ENCODE data around the gene TOP3B.
"Not testable (repeated sequence)": the region's sequence is repeated elsewhere in the genome, so short reads cannot be mapped to it uniquely, and the experiment has no call there.

TOP3B gene

DNA sequence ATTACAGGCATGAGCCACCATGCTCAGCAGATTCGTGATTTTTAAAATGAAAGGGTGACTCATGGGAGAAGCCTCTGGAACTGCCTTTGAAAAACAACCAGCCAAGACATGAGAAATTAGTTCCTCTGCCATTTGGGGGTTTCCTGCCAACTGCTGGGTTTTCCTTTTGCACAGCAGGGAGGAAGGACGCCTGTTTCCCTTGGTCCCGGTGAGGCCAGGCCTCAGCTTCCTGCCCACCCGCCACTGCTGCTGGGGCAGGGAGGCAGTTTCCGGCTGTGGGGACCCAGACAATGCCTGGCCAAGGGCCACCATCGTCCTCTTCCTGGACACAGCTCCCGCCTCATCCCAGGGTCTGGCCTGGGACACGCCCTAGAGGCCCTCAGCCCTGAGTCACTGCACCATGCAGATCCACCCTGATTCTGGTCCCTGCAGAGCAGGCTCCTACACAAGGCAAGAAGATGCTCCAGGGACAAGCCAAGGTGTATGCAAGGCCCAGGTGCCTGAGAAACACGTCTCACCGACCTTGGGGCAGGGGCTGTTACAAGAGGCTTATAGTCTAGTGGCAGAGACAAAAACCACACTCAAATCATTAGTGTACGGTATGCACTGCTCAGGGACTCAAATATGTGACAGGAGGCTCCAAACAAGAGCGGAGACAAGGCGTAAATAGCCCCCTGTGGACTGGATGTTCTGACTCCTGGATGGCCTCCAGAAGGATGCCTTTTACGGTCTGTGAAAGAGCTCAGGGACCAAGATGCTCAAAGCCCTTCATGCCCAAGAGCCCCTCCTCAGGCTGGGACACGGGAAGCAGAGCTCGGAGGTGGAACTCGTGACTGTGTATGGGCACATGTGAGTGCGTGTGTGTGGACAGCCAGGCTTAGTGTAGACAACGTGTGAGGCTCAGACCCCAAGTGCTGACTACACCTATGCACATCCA is 39.9 kb downstream of the TOP3B start:
- DNase-seq, result peak; percentile 28

DNA sequence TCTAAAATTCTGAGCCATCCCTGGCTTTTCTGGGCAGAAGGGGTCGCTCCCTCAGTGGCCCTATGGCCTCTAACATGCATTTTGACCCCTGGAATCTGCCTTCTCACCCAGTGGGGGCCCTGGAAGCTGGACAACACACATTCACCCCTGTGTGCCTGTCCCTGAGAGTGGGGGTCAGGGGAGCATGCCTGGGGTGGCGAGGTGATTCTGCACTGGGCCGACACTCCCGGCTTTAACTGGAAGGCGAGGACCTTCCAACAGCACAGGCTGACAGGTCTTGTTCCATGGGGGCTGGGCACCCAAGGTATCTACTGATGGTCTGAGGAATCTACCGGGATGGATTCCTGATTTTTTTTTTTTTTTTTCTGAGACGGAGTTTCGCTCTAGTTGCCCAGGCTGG is 40.7 kb downstream of the TOP3B start:
- no peak for DNase-seq

DNA sequence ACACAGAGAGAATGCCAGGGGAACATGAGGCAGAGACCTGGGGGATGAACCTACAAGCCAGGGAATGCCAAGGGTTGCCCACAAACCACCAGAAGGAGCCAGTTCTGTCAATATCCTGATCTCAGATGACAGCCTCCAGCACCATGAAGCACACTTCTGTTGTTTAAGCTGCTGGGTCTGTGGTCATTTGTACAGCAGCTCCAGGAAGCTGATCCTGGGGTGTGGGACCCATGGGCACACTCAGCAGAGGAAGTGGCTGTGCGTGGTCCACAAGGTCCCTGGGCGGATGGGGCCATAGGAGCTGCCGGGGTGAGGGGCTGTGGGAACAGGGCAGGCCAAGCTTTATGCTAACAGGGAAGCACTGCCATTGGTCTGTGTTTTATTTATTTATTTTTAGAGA is 42.1 kb downstream of the TOP3B start:
- no peak for DNase-seq

DNA sequence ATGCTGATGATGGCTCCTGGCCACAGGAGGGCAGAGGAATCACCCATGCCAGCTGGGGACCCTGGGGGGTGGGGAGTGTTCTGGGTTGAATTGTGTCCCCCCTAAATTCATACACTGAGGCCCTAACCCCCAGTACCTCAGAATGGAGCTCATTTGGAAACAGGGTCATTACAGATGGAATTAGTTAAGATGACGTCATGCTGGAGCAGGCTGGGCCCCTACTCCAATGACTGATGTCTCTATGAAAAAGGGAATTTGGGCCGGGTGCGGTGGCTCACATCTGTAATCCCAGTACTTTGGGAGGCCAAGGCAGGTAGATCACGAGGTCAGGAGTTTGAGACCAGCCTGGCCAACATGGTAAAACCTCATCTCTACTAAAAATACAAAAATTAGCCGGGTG is 42.7 kb downstream of the TOP3B start:
- not testable (repeated sequence) for DNase-seq

DNA sequence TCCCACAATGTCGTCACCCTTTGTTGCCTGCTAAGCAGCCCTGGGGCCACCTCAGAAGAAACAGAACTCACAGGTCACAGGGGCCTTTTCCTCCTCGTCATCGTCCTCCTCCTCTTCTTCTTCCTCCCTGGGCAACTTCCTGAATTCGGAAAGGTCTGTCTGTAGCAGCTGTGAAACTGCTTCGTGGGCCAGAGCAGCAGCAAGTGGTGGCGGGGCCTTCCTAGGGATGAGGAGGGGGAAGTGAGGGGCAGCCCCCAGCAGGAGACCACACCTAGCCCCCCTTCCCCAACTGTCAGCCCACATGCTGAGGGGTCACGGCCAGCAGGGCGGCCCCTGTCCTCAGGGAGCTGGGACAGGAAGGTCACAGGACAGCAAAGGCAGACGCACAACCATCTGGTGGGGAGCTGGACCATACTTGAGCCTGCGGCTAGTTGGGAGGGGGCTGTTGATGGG is 43.1 kb downstream of the TOP3B start:
- no peak for DNase-seq

DNA sequence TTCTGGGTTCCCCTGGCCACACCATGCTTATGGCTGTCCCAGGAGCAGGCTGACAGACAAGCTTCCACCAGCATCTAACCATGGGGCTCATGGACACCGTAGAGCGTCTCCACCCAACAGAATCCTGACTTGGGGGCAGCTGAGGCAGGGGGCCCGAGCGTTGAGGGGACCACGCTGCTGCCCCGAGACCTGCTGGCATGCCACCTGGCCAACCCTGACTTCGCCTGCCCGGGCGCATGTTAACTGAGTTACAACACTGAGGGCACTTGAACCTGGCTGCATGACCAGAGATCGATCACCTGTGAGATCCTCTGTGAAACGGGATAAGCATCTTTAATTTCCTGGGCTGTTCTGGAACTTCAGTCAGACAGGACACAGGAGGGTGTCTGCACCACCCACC is 43.7 kb downstream of the TOP3B start:
- no peak for DNase-seq

DNA sequence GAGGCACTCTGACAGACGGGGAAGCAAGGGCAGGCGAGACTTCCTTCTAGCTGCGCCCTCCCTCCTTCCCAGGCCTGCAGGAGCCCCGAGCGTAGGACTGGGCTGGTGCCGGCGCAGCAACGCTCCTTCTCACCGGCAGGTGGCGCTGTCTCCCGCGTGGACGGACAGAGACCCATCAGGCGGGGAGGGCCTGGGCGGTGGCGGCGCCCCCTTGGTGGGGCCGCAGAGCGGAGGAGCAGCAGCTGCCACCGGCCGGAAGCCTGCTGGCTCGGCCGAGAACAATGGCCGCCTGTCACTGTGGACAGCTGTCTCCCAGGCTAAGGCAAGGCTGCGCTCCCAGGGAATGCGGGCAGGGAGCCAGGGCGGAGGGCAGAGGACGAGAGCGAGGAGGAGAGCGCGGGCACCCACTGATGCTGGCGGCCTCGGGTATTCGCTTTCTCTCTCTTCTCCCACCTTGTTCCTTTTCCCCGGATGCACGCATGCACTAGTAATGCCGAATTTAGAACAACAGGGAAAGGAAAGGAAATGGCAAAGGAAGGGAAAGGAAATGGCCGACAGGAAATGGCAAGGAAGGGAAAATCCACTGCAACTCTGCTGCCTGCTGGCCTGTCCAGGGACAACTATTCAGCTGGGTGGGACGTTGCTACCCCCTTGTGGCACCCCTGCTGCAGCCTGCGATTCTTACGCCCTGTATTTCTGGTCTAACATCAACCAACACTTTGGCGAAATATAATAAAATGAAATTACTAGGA is 44.3 kb downstream of the TOP3B start:
- DNase-seq, result peak; percentile 95

DNA sequence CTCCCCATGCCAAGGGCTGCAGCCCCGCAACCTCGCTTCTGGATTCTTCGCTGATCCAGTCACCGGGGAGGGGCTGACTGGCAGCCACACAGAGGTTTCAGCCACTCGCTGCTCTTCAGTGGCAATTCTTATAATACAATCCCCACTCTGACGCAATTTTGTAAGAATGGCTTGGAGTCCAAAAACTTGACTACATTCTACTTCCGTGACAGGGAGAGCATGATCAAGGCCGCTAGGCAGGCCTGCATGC is 44.8 kb downstream of the TOP3B start:
- DNase-seq, result no peak

DNA sequence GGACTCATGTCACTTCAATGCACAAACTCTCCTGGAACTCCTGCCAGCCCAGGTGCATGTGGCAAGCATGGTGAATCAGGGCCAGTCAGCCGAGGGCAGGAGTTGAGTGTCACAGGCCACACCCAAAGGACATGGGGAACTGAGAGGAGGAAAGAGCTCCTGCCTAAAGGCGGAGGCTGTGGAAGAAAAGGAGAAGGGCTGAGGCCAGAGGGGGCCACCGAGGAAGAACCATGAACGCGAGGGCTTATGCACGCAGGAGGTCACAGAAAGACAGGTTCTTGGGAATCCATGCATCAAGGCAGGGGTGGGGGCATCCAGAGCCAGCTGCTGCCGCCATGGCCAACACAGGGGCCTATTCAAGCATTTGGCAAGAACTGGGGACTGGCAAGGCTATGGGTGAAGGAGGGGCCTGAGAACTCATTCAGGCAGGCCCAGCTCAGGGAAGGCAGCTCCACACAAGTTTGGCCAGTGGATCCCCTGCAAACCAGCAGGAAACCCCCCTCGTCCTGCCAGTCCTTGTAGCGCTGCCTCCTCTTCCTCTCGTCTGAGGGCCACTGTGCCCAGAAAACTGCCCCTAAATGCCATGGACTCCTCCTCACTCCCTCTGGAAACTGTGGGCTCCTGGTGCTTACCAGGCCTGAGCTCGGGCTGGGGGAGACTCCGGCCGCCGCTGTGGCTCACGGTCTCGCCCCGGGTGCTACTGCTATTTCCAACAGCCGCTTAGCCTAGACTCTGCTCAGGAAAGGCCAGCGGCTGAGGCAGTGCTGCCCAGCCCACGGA is 45.4 kb downstream of the TOP3B start:
- DNase-seq, result no peak

DNA sequence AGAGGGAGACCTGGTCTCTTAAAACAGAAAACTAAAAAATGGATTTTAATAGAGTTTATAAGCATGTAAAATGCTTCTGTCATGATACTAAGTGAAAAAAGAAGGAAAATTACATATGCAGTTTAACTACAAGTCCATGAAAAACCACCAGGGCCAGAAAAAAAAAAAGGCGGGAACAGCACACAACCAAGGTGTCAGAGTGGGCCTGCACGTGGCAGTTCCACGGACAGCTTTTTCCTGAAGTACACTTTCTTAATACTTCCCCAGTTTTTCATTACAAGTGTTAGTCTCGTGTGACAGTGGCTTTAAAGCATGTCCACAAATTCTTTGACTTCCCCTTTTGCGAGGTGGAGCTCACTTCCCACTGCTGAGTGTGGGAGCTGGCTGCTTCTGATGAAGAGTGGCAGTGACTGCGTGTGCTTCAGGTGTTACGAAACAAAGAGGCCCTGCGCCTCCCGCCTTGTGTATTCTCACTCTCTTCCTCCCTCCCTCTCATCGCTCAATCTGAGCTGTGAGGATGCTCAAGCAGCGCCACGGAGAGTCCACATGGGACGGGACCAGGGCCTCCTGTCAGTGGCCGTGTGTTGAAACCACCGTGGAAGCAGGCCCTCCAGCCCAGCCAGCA is 46.3 kb downstream of the TOP3B start:
- no peak for DNase-seq

DNA sequence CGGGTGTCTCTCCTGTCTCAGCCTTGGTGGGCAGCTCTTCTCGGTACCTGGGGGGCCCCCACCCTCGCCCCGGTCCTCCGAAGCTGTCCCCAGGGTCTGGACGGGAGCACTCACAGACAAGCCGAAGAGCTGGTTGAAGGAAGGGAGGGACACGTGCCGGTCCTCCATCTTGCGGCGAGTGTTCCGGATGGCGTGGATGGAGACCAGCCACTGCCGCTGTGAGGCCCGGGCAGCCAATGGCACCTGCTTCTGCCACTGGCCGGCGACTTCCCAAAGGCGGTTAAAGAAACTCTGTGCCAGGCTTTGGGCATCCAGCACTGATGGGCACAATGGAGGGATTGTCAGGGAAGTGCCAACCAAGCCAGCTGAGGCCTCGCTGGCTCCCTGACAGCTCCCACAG is 48.7 kb downstream of the TOP3B start:
- DNase-seq, result no peak

DNA sequence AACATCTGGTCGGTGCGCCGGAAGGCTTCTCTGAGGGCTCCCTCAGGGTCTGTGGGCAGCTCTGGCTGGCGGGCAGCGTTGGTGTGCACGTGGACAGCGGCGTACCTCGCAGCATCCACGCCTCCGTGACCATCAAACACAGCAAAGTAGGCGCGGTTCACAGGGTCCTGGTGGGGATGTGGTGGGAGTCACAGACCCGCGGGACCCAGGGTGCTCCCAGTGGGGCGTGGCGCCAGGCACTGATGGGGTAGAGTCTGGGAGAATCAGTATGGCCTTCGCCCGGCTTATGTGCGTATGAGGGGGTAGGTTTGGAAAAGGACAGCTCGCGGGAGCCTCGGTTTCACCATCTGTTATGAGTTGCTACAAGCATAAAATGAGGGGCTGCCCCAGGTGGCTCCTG is 49.2 kb downstream of the TOP3B start:
- DNase-seq, result no peak

DNA sequence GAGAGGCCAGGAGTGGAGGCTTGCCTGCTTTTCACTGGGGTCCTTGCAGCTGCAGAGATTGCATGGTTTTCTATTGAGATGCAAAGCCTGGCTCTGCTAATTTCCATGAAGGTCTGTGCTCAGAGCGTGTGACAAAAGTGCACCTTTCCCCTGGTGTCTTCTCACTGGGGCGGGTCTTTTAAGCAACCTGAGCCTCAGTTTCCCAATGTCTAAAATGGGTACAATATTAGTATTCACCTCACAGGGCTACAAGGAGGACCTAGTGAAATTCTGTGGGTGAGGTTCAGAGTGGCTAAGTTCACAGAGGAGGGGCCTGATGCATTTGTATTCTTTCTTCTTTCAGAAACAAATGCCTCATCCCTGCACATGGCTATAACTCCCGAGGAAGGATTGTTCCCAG is 50.2 kb downstream of the TOP3B start:
- no peak for DNase-seq

DNA sequence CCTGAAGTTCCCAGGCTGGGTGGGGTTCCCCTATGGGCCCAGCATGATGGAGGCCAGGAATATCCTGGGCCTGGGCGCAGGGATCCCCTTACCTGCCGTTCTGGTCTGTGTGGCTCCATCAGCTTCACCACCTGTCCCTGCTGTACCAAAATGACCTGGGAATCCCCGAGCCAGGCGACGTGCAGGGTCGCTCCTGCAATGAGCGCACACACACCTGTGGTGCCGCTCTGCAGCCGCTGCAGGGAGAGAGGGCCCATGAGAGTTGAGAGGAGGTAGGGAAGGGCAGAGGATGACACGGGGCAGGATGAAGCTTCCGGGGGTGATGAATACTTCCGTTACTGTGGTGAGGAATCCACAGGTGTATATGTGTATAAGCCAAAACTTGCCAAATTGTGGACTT is 51.5 kb downstream of the TOP3B start:
- DNase-seq, result no peak

DNA sequence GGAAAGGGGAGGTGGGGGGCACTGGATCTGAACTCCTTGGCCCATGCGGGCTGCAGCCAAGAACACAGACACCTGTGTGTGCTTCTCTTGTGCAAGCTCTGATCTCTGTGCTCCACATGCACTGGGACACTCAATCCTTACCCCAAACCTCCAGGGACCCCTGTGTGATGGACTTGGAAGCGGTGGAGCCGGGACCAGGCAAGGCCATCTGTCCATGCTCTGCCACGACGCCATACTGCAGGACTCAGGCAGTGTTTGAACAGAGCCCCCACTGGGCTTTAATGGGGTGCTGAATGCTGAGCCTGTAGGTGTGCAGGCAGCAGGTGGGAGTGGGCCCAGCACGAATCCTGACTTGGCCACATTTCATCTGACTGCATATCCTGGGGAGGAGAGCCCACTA is 53.3 kb downstream of the TOP3B start:
- DNase-seq, result no peak

DNA sequence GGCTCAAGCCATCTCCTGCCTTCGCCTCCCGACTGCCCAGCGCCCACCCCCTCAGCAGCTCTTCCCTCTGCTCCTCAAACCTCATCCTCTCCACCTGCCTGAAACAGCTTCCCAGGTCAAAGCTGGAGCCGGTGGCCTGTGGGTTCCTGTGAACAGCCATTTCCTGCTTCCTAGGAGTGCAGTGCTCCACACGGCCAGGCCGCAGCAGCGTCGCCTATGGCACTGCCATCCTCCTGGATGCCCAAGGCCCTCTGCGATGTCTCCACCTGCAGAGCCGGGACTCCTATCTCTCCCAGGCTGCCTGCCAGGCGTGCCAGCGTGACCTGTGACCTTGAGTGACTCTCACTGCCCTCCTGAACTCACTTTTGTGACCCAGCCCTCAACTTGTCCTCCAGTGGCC is 54.5 kb downstream of the TOP3B start:
- DNase-seq, result no peak

DNA sequence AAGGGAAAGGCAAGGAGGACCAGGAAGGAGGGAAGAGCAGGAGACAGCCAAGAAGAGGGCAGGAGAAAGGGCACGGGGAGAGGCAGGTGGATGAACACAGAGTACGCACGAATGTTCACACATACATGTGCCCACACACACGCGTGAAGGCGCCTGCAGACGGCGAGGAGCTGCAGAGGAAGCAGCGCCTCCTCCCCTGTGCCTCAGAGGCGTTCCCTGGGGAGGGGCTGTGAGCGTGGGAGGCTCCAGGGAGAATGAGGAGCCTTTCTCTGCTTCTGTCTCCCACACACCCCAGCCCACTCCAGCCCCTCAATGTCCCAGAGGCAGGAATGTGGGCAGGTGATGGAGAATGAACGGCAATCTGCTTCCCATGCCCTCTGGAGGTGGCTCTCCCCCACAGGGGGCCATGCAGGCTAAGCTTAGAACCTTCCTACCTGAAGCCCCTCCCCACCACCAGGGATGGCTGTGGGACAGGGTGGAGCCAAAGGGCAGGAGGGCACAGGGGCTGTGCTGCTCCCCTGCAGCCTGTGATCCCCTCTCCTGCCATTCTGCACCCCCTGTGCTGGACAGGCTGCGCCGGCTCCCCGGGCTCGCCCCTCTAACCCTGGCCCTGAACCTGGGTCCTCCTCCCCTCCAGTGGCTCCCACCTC is 55.3 kb downstream of the TOP3B start:
- no peak for DNase-seq

DNA sequence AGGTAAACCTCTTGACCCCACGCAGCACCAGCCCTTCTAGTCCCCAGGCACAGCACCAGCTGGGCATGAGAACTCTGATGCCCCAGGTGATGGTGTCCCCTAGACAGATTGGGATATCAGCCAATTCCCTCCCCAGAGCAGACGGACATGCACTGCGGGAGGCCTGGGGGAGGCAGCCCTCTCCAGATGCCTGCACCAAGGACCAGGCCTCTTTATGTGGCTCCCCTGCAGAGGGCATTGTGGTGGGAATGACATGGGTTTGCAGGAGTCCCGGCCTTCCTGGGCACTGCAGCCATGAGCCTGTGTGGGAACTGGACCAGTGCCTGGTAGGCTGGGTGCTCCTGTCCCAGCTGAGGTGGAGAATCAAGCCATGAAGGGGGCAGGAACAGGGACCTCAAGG is 55.9 kb downstream of the TOP3B start:
- DNase-seq, result no peak

DNA sequence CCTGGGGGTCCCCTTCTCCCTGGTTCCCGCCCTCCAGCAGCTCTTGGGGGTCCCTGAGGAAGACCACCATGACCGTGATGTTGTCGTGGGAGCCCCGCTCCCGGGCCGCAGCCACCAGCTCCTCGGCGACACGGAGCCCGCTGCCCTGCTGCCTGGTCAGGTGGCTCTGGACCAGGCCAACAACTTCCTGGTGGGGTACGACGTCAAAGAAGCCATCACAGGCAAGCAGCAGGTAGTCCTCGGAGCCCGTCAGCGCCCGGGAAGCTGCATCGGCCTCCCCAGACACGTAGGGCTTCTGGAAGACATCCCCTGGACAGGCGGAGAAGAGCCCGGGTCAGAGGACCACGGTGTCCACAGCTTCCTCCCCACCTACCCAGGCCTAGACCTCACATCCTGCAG is 59.4 kb downstream of the TOP3B start:
- no peak for DNase-seq

DNA sequence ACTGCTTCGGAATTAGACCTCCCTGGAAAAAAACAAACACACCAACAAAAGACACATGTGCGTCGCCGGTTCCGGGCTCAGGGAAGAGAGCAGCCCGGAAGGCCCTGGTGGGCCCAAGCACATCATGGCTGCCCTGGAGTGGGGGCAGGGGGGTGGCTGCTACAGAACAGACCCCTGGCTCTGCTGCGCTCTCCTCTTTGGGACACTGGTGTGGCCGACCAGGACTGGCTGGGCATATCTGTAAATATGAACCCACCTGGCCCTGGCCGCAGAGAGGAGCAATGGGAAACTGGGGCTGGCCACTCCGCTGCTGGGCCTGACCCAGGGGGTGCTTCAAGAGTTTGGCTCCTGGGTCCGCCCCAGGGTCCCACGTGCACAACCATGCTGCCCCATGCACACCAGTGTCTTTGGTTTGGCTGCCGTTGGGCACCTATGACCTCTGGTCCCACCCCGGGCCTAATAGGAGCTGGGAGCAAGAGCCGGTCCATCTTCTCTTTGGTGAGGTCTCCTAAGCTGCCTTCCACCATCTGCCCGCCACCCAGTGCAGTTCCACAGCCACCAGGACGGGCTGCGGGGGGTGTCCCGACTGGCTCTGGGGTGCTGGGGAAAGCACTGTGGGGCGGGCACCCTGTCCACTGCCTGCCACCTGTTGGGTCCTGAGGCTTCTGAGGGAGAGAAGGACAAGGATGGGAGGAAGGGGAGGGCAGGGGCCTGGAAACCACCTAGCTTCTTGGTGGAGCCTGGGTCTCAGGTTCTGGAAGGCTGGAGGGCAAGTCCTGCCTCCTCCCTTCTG is 60.0 kb downstream of the TOP3B start:
- DNase-seq, result no peak

DNA sequence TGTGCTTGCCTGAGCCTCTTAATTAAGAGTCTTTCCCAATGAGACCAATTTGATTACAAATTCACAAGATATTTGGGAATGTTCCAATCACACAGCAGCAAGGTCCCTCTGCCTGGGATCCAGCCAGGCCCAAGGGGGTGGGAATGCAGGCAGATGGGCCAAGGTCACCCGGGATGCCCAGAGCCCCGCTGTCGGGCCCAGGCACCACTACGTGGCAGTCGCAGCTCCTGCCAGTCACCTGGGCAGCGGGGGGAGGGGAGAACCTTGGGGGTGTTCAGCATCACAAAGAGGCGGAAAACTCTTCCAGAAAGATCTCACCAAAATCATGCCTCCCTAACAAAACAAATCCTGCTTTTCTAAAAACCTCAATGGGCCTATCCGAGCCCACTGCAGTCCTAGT is 60.9 kb downstream of the TOP3B start:
- DNase-seq, result no peak

DNA sequence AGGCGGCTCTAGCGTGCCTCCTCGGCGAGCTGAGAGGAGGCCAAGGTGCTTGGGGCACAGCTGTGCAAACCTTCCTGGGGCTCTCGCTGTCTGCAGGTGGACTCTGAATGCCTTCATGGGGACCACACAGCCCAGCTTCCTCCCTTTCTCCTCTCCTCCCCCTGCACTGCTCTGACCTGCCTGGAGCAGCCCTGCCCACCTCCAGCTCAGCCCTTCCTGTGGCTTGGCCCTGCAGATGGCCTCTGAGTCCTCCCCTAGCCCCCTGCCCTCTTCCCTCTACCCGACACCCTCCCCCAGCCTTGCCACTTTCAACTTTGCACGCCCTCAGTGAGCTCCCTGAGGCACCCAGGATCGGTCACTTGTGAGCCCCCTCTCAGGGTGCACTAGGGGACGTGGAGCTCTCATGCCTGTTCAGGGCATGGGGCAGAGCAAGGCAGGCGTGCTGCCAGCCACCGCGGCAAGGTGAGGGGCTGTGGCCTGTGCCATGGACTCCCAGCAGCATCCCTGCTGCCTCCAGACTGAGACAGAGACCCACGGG is 61.3 kb downstream of the TOP3B start:
- no peak for DNase-seq

All from activated CD4-positive, alpha-beta T cell treated with anti-CD3 and anti-CD28 coated beads for 48 hours (primary cell).